NCI-H128 (cell line): Measurements from ENCODE around the gene SULT1E1.

Source experiments
- DNase-seq: peaks from one replicate; lab custom pipeline; 2025; ENCODE audit not compliant: unreplicated experiment; lab: John Stamatoyannopoulos, UW

SULT1E1 gene

GRCh38 chr4:69800599-69800998 is 59.3 kb downstream of the SULT1E1 start:
- no peak for DNase-seq

GRCh38 chr4:69799337-69799736 is 60.6 kb downstream of the SULT1E1 start:
- no peak for DNase-seq

- DNase-seq: no peak
Observed at GRCh38 chr4:69793732-69794131, 66.2 kb downstream of the SULT1E1 start.
